ENCODE data around the gene PIP5K1A.
A peak's percentile ranks its signal among the peaks of the same experiment; 100 is the strongest.

Gene PIP5K1A

GRCh38 chr1:151189637-151190445, 8.5 kb upstream of the PIP5K1A start, which contains the start of gene VPS72 (continued):
- TF ChIP-seq ZBTB26 (tag by site-specific recombination; optimal IDR thresholded peaks at IDR 0.05): peak; percentile 41
- 0 out of 2 replicates have a peak, but pooled peaks have one; percentile 54 for TF ChIP-seq REPIN1 (tag by site-specific recombination; IDR thresholded peaks at IDR 0.05; ENCODE audit: low read depth)
- TF ChIP-seq ZBTB21 (tag by site-specific recombination; IDR thresholded peaks at IDR 0.05): no peak
- TF ChIP-seq ZNF670 (tag by site-specific recombination; IDR thresholded peaks at IDR 0.05; ENCODE audit: low read depth): no peak
- TF ChIP-seq ZNF560 (tag by site-specific recombination; IDR thresholded peaks at IDR 0.05; ENCODE audit: borderline replicate concordance): no peak
- TF ChIP-seq ATF2 (tag by site-specific recombination; IDR thresholded peaks at IDR 0.05; ENCODE audit: low read depth): no peak
- no peak for TF ChIP-seq PBX3 (CRISPR knock-in tag; IDR thresholded peaks at IDR 0.05)
- TF ChIP-seq ZNF624 (tag by site-specific recombination; IDR thresholded peaks at IDR 0.05): no peak
- no peak for TF ChIP-seq TCF7L2 (IDR thresholded peaks at IDR 0.05; ENCODE audit: borderline replicate concordance, low read depth, low read length)
- TF ChIP-seq OSR2 (tag by site-specific recombination; IDR thresholded peaks at IDR 0.05): no peak
- TF ChIP-seq ZNF433 (tag by site-specific recombination; IDR thresholded peaks at IDR 0.05; ENCODE audit: low read depth): no peak
- 0 out of 2 replicates have a peak, but pooled peaks have one; percentile 55 for TF ChIP-seq ZBTB7A (tag by site-specific recombination; IDR thresholded peaks at IDR 0.05; ENCODE audit: low read depth)
- no peak for TF ChIP-seq ZFP41 (tag by site-specific recombination; IDR thresholded peaks at IDR 0.05; ENCODE audit: borderline replicate concordance)
- no peak for TF ChIP-seq ZNF211 (tag by site-specific recombination; IDR thresholded peaks at IDR 0.05; ENCODE audit: low read depth)
- TF ChIP-seq KLF17 (tag by site-specific recombination; IDR thresholded peaks at IDR 0.05): peak; percentile 91
- peak; percentile 96 for TF ChIP-seq ZNF518A (tag by site-specific recombination; conservative IDR thresholded peaks at IDR 0.05; ENCODE audit: low read depth)
- TF ChIP-seq PRDM2 (tag by site-specific recombination; IDR thresholded peaks at IDR 0.05; ENCODE audit: borderline replicate concordance): no peak
- TF ChIP-seq ZNF561 (tag by site-specific recombination; IDR thresholded peaks at IDR 0.05; ENCODE audit: borderline replicate concordance): peak; percentile 92
- no peak for TF ChIP-seq ZNF266 (tag by site-specific recombination; IDR thresholded peaks at IDR 0.05; ENCODE audit: low read depth)
- TF ChIP-seq ZNF174 (tag by site-specific recombination; IDR thresholded peaks at IDR 0.05): no peak
- peak; percentile 49 for TF ChIP-seq WT1 (tag by site-specific recombination; IDR thresholded peaks at IDR 0.05)
